ENCODE results near the gene NAPG.
A peak's percentile ranks its signal among the peaks of the same experiment; 100 is the strongest.

Gene NAPG

DNA sequence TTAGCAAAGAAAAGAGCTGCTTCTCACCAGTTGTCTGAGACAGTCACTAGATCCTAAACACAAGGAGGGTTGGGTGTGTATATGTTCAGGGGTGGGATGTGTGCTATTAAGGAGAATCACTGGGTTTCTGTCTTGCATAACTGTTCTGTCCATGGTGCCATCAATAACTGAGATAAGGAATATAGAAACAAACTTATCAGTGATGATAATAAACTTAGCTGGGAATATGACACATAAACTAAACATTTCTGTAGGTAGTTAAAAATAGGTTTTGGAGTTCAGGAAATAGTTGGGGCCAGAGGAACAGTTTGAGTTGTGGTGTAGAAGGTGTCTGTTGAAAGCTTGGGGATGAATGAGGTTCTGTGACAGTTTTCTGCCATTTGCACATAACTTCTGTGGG is 17.4 kb downstream of the NAPG start:
- no peak overlapping the region for H3K18ac ChIP-seq (ENCODE audit: low read length)
- no peak overlapping the region for H3K23ac ChIP-seq (ENCODE audit: low read depth, low read length, poor library complexity)
- H3K4me3 ChIP-seq (ENCODE audit: low read length in 2 of 2): no peak overlapping the region
- H2BK120ac ChIP-seq (ENCODE audit: low read depth, low read length): no peak overlapping the region
- no peak overlapping the region for H2AK5ac ChIP-seq (ENCODE audit: low read depth, low read length)
- peaks cover 0 to 1% of the 10 kb centered on the region in 2 donors for H3K4me1 ChIP-seq (ENCODE audit: control insufficient read depth in 2 of 2, insufficient read depth in 1 of 2, low read depth in 1 of 2, low read length in 2 of 2)
- no peak overlapping the region for H3K14ac ChIP-seq (ENCODE audit: low read length)
- no peak for DNase-seq (ENCODE audit: low spot score)
- no peak overlapping the region for H2AFZ ChIP-seq (ENCODE audit: low read length)
- no peak overlapping the region for H2BK15ac ChIP-seq (ENCODE audit: low read length)
- no peaks in the 10 kb centered on the region for H3K9me3 ChIP-seq (replicated peaks in 1 of 2; ENCODE audit: control insufficient read depth in 2 of 2, insufficient read depth in 1 of 2, low read depth in 1 of 2, low read length in 2 of 2)
- no peak overlapping the region for H4K8ac ChIP-seq (ENCODE audit: low read depth, low read length)
- H3K36me3 ChIP-seq (replicated peaks in 1 of 2; ENCODE audit: control insufficient read depth in 2 of 2, insufficient read depth in 2 of 2, low read length in 2 of 2): peaks cover 15 to 96% of the 10 kb centered on the region in 2 donors
- no peak overlapping the region for H3K4ac ChIP-seq (ENCODE audit: low read length)
- H2BK5ac ChIP-seq (ENCODE audit: low read length): no peak overlapping the region
- no peak overlapping the region for H3K4me2 ChIP-seq (ENCODE audit: insufficient read depth, low read length, poor library complexity, severe bottlenecking)
- H3K27me3 ChIP-seq (ENCODE audit: control insufficient read depth in 3 of 3, insufficient read depth in 3 of 3, low read depth in 1 of 3, low read length in 3 of 3): no peaks in the 10 kb centered on the region
- H3K79me1 ChIP-seq (ENCODE audit: low read depth, low read length): no peaks in the 10 kb centered on the region
- no peak overlapping the region for H3K9ac ChIP-seq (ENCODE audit: low read depth, low read length, poor library complexity)
- H4K91ac ChIP-seq (ENCODE audit: low read depth, low read length, poor library complexity): no peak overlapping the region
- no peak overlapping the region for H2BK12ac ChIP-seq (ENCODE audit: low read length)
- H3K27ac ChIP-seq (replicated peaks; ENCODE audit: low read length): no peak overlapping the region

DNA sequence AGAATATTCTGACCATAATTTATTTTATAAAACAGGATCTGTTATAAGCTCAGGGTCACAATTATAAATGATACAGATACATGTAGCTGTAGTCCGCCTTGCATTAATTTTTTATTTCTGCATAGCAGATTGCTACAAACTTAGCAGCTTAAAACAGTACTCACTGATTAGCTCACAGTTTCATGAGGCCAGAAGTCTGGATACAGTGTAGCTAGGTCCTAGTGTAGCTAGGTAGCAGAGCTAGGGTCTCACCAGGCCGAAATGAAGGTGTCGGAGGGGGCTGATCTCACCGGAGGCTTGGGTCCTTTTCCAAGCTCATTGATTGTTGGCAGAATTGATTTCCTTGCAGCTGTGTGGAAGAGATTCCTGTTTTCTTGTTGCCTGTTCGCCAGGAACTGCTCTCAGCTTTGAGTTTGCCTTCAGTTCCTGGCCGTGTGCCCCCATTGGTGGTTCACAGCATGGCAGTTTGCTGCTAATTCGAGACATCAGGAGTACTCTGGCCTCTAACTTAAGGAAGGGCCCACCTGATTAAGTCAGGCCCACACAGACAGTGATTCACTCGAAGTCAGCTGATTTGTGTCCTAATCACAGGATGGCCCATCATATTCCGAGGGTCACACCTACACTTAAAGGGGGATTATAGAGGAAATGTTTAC is 18.4 kb downstream of the NAPG start:
- WGBS, 2 donors (ENCODE audit: extremely low coverage in 2 of 2, insufficient read length in 2 of 2, insufficient replicate concordance in 1 of 2): no CpG with 5 or more reads among the region's 9 CpGs
- no peak for DNase-seq (ENCODE audit: low spot score)

DNA sequence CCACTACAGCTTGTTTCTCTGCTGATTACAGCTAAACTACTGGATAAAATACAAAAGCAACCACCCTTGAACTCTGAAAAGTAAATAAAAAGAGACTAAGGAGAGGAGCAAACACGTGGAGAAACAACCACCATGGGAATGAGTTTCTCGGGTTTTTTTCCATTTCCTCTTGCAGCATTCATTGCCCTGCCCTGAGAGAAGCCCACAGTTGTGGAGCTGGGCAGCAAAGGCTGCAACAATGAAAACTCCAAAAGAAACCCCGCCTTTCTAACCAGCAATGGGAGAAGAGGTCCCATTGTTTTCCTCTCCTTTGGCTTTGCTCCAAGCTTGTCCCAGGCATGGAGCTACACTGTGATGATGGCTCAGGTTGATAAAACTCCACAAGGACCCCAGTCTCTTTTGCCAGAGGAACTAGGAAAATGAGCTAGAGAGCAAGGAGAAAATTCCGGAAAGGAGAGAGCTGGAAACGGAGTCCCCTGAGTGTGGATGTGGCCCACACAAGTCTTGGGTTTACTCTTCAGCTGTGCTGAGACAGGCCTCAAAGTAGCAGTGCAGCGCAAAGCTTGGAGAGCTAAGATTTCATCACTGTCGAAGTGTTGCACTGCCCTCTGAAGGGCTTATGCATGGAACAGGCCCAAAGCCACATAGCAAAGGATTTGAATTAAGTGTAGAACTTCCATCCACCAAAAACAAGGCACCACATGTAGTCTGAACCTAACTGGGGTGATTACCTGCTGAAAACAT is 20.9 kb downstream of the NAPG start:
- Histone ChIP-seq H3K27ac (replicated peaks; ENCODE audit: low read length) (no peak overlapping the region), H2BK12ac (ENCODE audit: low read length) (no peak overlapping the region), H3K14ac (ENCODE audit: low read length) (no peak overlapping the region), H3K4me3 (ENCODE audit: low read length in 2 of 2) (no peak overlapping the region), H3K9me3 (replicated peaks in 1 of 2; ENCODE audit: control insufficient read depth in 2 of 2, insufficient read depth in 1 of 2, low read depth in 1 of 2, low read length in 2 of 2) (no peaks in the 10 kb centered on the region), H3K18ac (ENCODE audit: low read length) (no peak overlapping the region), H3K79me1 (ENCODE audit: low read depth, low read length) (no peaks in the 10 kb centered on the region), H3K4me1 (ENCODE audit: control insufficient read depth in 2 of 2, insufficient read depth in 1 of 2, low read depth in 1 of 2, low read length in 2 of 2) (no peaks in the 10 kb centered on the region), H3K23ac (ENCODE audit: low read depth, low read length, poor library complexity) (no peak overlapping the region), H2BK5ac (ENCODE audit: low read length) (no peak overlapping the region), H3K4ac (ENCODE audit: low read length) (no peak overlapping the region), H4K8ac (ENCODE audit: low read depth, low read length) (no peak overlapping the region), H3K27me3 (ENCODE audit: control insufficient read depth in 3 of 3, insufficient read depth in 3 of 3, low read depth in 1 of 3, low read length in 3 of 3) (no peaks in the 10 kb centered on the region), H3K36me3 (replicated peaks in 1 of 2; ENCODE audit: control insufficient read depth in 2 of 2, insufficient read depth in 2 of 2, low read length in 2 of 2) (peaks cover 17 to 96% of the 10 kb centered on the region in 2 donors), H2AK5ac (ENCODE audit: low read depth, low read length) (no peak overlapping the region), H2BK120ac (ENCODE audit: low read depth, low read length) (no peak overlapping the region), H4K91ac (ENCODE audit: low read depth, low read length, poor library complexity) (no peak overlapping the region), H3K4me2 (ENCODE audit: insufficient read depth, low read length, poor library complexity, severe bottlenecking) (no peak overlapping the region), H3K9ac (ENCODE audit: low read depth, low read length, poor library complexity) (no peak overlapping the region), H2BK15ac (ENCODE audit: low read length) (no peak overlapping the region), H2AFZ (ENCODE audit: low read length) (no peak overlapping the region)
- DNase-seq (ENCODE audit: low spot score): no peak
- WGBS, 2 donors (ENCODE audit: extremely low coverage in 2 of 2, insufficient read length in 2 of 2, insufficient replicate concordance in 1 of 2): no CpG with 5 or more reads among the region's 7 CpGs

More for the DNA sequence above, 18.4 kb downstream of the NAPG start:
- H2BK15ac ChIP-seq (ENCODE audit: low read length): no peak overlapping the region
- H3K18ac ChIP-seq (ENCODE audit: low read length): no peak overlapping the region
- no peak overlapping the region for H2AFZ ChIP-seq (ENCODE audit: low read length)
- no peak overlapping the region for H2BK120ac ChIP-seq (ENCODE audit: low read depth, low read length)
- peaks cover 19 to 96% of the 10 kb centered on the region in 2 donors for H3K36me3 ChIP-seq (replicated peaks in 1 of 2; ENCODE audit: control insufficient read depth in 2 of 2, insufficient read depth in 2 of 2, low read length in 2 of 2)
- H2AK5ac ChIP-seq (ENCODE audit: low read depth, low read length): no peak overlapping the region
- no peaks in the 10 kb centered on the region for H3K9me3 ChIP-seq (replicated peaks in 1 of 2; ENCODE audit: control insufficient read depth in 2 of 2, insufficient read depth in 1 of 2, low read depth in 1 of 2, low read length in 2 of 2)
- H3K23ac ChIP-seq (ENCODE audit: low read depth, low read length, poor library complexity): no peak overlapping the region
- H3K27ac ChIP-seq (replicated peaks; ENCODE audit: low read length): no peak overlapping the region
- peaks cover 0 to 1% of the 10 kb centered on the region in 2 donors for H3K4me1 ChIP-seq (ENCODE audit: control insufficient read depth in 2 of 2, insufficient read depth in 1 of 2, low read depth in 1 of 2, low read length in 2 of 2)
- no peaks in the 10 kb centered on the region for H3K27me3 ChIP-seq (ENCODE audit: control insufficient read depth in 3 of 3, insufficient read depth in 3 of 3, low read depth in 1 of 3, low read length in 3 of 3)
- H4K91ac ChIP-seq (ENCODE audit: low read depth, low read length, poor library complexity): no peak overlapping the region
- no peak overlapping the region for H3K9ac ChIP-seq (ENCODE audit: low read depth, low read length, poor library complexity)
- no peak overlapping the region for H3K4me2 ChIP-seq (ENCODE audit: insufficient read depth, low read length, poor library complexity, severe bottlenecking)
- no peaks in the 10 kb centered on the region for H3K79me1 ChIP-seq (ENCODE audit: low read depth, low read length)
- no peak overlapping the region for H4K8ac ChIP-seq (ENCODE audit: low read depth, low read length)
- H3K14ac ChIP-seq (ENCODE audit: low read length): peak overlapping the region; percentile 73
- H3K4me3 ChIP-seq (ENCODE audit: low read length in 2 of 2): no peak overlapping the region
- H2BK5ac ChIP-seq (ENCODE audit: low read length): no peak overlapping the region
- no peak overlapping the region for H2BK12ac ChIP-seq (ENCODE audit: low read length)
- H3K4ac ChIP-seq (ENCODE audit: low read length): no peak overlapping the region

DNA sequence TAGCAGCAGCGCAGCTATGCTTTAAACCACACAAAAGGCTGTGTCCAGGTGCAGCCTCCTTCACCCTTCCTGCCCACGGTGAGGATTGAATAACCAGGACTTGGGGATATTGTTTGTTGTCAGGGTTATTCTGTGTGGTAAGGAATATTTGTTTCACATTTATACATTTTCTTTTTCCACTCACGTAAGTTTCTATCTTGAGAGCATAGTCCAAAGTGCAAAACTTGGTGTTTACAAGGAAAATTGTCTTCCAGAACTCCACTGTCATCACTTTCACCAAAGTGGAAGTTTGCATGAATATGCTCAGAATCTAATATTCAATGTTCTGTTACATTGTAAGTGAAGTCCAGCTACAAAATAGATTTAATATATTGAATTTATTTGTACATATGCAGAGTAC is 26.4 kb downstream of the NAPG start:
- Histone ChIP-seq H3K18ac (ENCODE audit: low read length) (no peak overlapping the region), H3K9ac (ENCODE audit: low read depth, low read length, poor library complexity) (no peak overlapping the region), H2BK15ac (ENCODE audit: low read length) (no peak overlapping the region), H3K4me2 (ENCODE audit: insufficient read depth, low read length, poor library complexity, severe bottlenecking) (no peak overlapping the region), H3K36me3 (replicated peaks in 1 of 2; ENCODE audit: control insufficient read depth in 2 of 2, insufficient read depth in 2 of 2, low read length in 2 of 2) (peaks cover 21 to 98% of the 10 kb centered on the region in 2 donors), H4K91ac (ENCODE audit: low read depth, low read length, poor library complexity) (no peak overlapping the region), H3K27ac (replicated peaks; ENCODE audit: low read length) (no peak overlapping the region), H4K8ac (ENCODE audit: low read depth, low read length) (no peak overlapping the region), H3K4me1 (ENCODE audit: control insufficient read depth in 2 of 2, insufficient read depth in 1 of 2, low read depth in 1 of 2, low read length in 2 of 2) (no peaks in the 10 kb centered on the region), H3K9me3 (replicated peaks in 1 of 2; ENCODE audit: control insufficient read depth in 2 of 2, insufficient read depth in 1 of 2, low read depth in 1 of 2, low read length in 2 of 2) (peaks cover 3 to 6% of the 10 kb centered on the region in 2 donors), H3K14ac (ENCODE audit: low read length) (no peak overlapping the region), H3K4ac (ENCODE audit: low read length) (no peak overlapping the region), H2AK5ac (ENCODE audit: low read depth, low read length) (no peak overlapping the region), H2BK5ac (ENCODE audit: low read length) (no peak overlapping the region), H3K27me3 (ENCODE audit: control insufficient read depth in 3 of 3, insufficient read depth in 3 of 3, low read depth in 1 of 3, low read length in 3 of 3) (no peaks in the 10 kb centered on the region), H3K4me3 (ENCODE audit: low read length in 2 of 2) (no peak overlapping the region), H3K79me1 (ENCODE audit: low read depth, low read length) (no peaks in the 10 kb centered on the region), H3K23ac (ENCODE audit: low read depth, low read length, poor library complexity) (no peak overlapping the region), H2AFZ (ENCODE audit: low read length) (no peak overlapping the region), H2BK12ac (ENCODE audit: low read length) (no peak overlapping the region), H2BK120ac (ENCODE audit: low read depth, low read length) (no peak overlapping the region)
- DNase-seq (ENCODE audit: low spot score): no peak
- WGBS, 2 donors (ENCODE audit: extremely low coverage in 2 of 2, insufficient read length in 2 of 2, insufficient replicate concordance in 1 of 2): no CpG with 5 or more reads among the region's 3 CpGs
